ENCODE measurements around the gene STARD4. TPM values are rescaled to one million over a fixed set of nuclear protein-coding genes. Genes with fewer than 3 reads are reported as not detected.

STARD4 gene
- total and polyA plus RNA-seq, 2 of the 13 experiments (the other 11 are each of a cell fraction or from before 2014, with no cell fraction given), result 27.4 to 66.9 TPM

GRCh38 chr5:111532886-111533582, 20.7 kb upstream of the STARD4 start:
- intact Hi-C loops (cut with micrococcal nuclease; ENCODE audit: unreplicated experiment) (no loop called here), in situ Hi-C loops (cut with HindIII; ENCODE audit: extremely low pct_ligation_motif_present, low pct_unique_long_range_greater_than_20kb) (no loop called here)
- Histone ChIP-seq H2AFZ (ENCODE audit: low read length) (no peak overlapping the region), H4K20me1 (ENCODE audit: insufficient read depth, low read length) (no peaks in the 10 kb centered on the region), H3K4me2 (ENCODE audit: low read depth, low read length) (no peak overlapping the region), H3K27ac (ENCODE audit: extremely low read length, insufficient read depth, low read length) (no peak overlapping the region), H3K27me3 (ENCODE audit: control insufficient read depth in 1 of 2, insufficient read depth in 2 of 2, low read length in 2 of 2) (no peaks in the 10 kb centered on the region), H3K79me2 (ENCODE audit: insufficient read depth, low read length) (no peaks in the 10 kb centered on the region), H3K9ac (ENCODE audit: insufficient read depth, low read depth, low read length) (no peak overlapping the region), H3K36me3 (replicated peaks in 1 of 2; ENCODE audit: control insufficient read depth in 1 of 2, insufficient read depth in 2 of 2, low read length in 2 of 2) (no peaks in the 10 kb centered on the region), H3K4me1 (ENCODE audit: insufficient read depth, low read length) (peaks cover 8% of the 10 kb centered on the region; the same call in 1 of the 2 replicates), H3K4me3 (replicated peaks in 1 of 3; ENCODE audit: insufficient read depth in 1 of 3, low read depth in 2 of 3, low read length in 3 of 3) (no peak overlapping the region), H3K9me3 (ENCODE audit: low read length) (no peaks in the 10 kb centered on the region)
- DNase-seq (ENCODE audit: low spot score), result no peak
- FAIRE-seq, result no peak
- WGBS (ENCODE audit: low lambda C conversion rate), result 9% methylated on average over 5 of the region's 5 CpGs
- no peak for TF ChIP-seq ZNF337 (CRISPR knock-in tag; IDR thresholded peaks at IDR 0.05; ENCODE audit: borderline replicate concordance, low read depth)
- no peak for TF ChIP-seq PITX1 (CRISPR knock-in tag; IDR thresholded peaks at IDR 0.05)
- no peak for TF ChIP-seq WIZ (CRISPR knock-in tag; IDR thresholded peaks at IDR 0.05)
- TF ChIP-seq ZNF816 (CRISPR knock-in tag; IDR thresholded peaks at IDR 0.05; ENCODE audit: borderline replicate concordance), result no peak
- TF ChIP-seq ZSCAN31 (CRISPR knock-in tag; IDR thresholded peaks at IDR 0.05; ENCODE audit: low read depth), result no peak
- no peak for TF ChIP-seq EED (CRISPR knock-in tag; IDR thresholded peaks at IDR 0.05)
- no peak for TF ChIP-seq KLF16 (CRISPR knock-in tag; IDR thresholded peaks at IDR 0.05)
- TF ChIP-seq PLSCR1 (CRISPR knock-in tag; IDR thresholded peaks at IDR 0.05; ENCODE audit: borderline replicate concordance), result no peak
- POLR2A ChIA-PET, result no interaction called here
- CTCF ChIA-PET (ENCODE audit: low intra/inter-chr PET ratio, low total read pairs), result no interaction called here
- BruUV-seq (replicated peaks), result no TSS peak
- ATAC-seq, result no peak
